Measurements from ENCODE around the gene CWF19L1.

- TF ChIP-seq POLR2A (IDR thresholded peaks at IDR 0.05; ENCODE audit: low read depth, low read length) (no peak), TAF1 (IDR thresholded peaks at IDR 0.05; ENCODE audit: borderline replicate concordance, low read depth, low read length) (no peak)
Observed at GRCh38 chr10:100184840-100185239, 82.6 kb downstream of the CWF19L1 start.

Data from GM12892 (cell line).